SK-N-MC (cell line): ENCODE data around the gene INPP5D.
"Not testable (repeated sequence)": the region's sequence is repeated elsewhere in the genome, so short reads cannot be mapped to it uniquely, and the experiment has no call there.

ENCODE experiments used
- DNase-seq: peaks from one replicate; pipeline ENCODE4 v3.0.0-alpha.2; 2011; ENCODE audit warnings: low read depth, low spot score
- H3K27ac ChIP-seq: fragments of 200-600 bp; sonication (generic); 2 replicates; pipeline ENCODE4 v1.5.1; 2016; ENCODE audit warnings: mixed run types
- H3K36me3 ChIP-seq: fragments of 200-600 bp; sonication (generic); 2 replicates; pipeline ENCODE4 v1.6.1; 2017; ENCODE audit warnings: antibody characterized with exemption, low read length, mixed read lengths; ENCODE audit not compliant: insufficient read depth
- H3K4me3 ChIP-seq: fragments of 200-600 bp; sonication (generic); 2 replicates; pipeline ENCODE4 v1.5.1; 2016
- H3K9ac ChIP-seq: fragments of 200-600 bp; sonication (generic); 2 replicates; pipeline ENCODE4 v1.8.0; 2017; ENCODE audit warnings: mixed run types, mixed read lengths; ENCODE audit not compliant: insufficient read length
- H3K9me3 ChIP-seq: fragments of 200-600 bp; sonication (generic); 2 replicates; pipeline ENCODE4 v1.6.1; 2017; ENCODE audit warnings: low read depth, mild to moderate bottlenecking, antibody characterized with exemption, low read length, moderate library complexity, mixed read lengths
- EZH2 ChIP-seq: fragments of 200-600 bp; sonication (generic); IDR thresholded peaks from one replicate; pipeline ENCODE4 v1.6.1; 2017; ENCODE audit warnings: antibody characterized with exemption
- FOXP2 ChIP-seq: optimal IDR thresholded peaks from 2 replicates; pipeline ENCODE3; 2011; ENCODE audit warnings: mild to moderate bottlenecking, moderate library complexity; ENCODE audit not compliant: insufficient read depth; ENCODE audit errors: extremely low read length, control extremely low read depth
- POLR2AphosphoS5 ChIP-seq: IDR thresholded peaks from 2 replicates; pipeline ENCODE4 v1.6.1; 2012; ENCODE audit warnings: mild to moderate bottlenecking, low read depth, low read length, borderline replicate concordance

Gene INPP5D

DNA sequence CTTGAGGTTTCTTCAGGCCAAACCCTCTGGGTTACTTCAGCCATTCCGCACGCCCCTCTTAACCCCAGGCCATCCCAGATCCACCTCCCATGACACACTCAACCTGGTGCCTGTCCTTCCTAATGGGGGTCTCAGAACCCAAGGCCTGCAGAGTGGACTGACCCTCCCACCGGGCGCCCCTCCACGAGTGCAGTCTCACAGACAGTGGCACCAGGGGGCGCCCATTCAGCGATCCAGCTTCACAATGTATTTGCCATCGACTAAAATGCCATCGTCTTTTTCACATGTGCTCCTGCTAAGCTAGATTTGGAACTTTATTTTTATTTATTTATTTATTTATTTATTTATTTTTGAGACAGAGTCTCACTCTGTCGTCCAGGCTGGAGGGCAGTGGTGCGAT is 38.5 kb downstream of the INPP5D start:
- H3K9me3 ChIP-seq, result no peaks in the 10 kb centered on the region
- no peak overlapping the region for H3K9ac ChIP-seq
- H3K36me3 ChIP-seq, result no peaks in the 10 kb centered on the region
- no peak for TF ChIP-seq FOXP2
- no peak overlapping the region for H3K27ac ChIP-seq
- DNase-seq, result no peak
- no peak overlapping the region for H3K4me3 ChIP-seq

DNA sequence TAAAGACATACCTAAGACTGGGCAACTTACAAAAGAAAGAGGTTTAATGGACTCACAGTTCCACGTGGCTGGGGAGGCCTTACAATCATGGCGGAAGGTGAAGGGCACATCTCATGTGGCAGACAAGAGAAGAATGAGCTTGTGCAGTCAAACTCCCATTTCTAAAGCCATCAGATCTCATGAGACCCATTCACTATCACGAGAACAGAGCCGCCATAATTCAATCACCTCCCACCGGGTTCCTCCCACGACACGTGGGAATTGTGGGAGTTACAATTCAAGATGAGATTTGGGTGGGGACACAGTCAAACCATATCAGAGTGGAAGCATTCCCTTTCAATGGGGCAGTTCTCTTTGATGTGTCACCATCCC is 39.7 kb downstream of the INPP5D start:
- not testable (repeated sequence) for H3K9ac ChIP-seq, H3K9me3 ChIP-seq, H3K27ac ChIP-seq, H3K36me3 ChIP-seq, H3K4me3 ChIP-seq, DNase-seq

DNA sequence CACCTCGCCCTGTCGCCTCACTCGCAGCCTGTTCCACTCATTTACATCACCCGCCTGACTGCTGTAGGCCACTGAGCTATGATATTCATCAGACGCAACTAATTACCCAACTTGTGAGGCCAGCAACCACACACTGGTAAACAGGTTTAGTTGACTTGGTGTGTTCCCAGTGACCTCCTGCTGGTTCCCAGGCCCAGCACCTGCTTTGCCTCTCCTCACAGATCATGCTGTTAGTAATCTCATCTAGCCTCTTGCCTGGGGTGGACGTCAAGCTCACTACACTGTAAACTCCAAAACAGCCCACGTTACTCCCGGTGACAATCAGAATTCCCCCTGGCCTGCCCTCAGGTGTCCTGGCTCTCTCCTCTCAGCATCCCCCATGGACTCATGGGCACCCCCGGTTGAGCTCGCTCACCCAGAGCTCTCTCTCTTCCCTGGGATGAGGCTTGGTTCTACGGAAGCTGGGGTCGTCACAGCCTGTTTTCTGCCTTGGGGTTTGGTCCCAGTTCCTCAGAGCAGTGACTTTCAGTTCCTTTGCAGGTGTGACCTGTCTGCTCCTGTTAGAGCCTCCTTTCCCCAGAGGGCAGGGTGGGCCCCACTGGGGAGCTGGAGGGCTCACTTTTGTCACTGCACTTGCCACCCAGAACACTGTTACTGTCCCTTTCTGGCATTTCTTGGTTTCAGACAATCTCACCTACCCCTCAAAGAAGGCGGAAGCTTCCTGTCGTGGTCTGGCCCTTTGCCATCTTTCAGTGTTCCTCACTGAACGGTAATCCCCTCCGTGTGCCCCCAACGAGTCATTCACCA is 40.3 kb downstream of the INPP5D start:
- DNase-seq, result no peak
- Histone ChIP-seq H3K36me3 (no peaks in the 10 kb centered on the region), H3K9me3 (no peaks in the 10 kb centered on the region), H3K9ac (no peak overlapping the region), H3K27ac (no peak overlapping the region), H3K4me3 (no peak overlapping the region)
- TF ChIP-seq FOXP2 (no peak), EZH2 (no peak), POLR2AphosphoS5 (no peak)

DNA sequence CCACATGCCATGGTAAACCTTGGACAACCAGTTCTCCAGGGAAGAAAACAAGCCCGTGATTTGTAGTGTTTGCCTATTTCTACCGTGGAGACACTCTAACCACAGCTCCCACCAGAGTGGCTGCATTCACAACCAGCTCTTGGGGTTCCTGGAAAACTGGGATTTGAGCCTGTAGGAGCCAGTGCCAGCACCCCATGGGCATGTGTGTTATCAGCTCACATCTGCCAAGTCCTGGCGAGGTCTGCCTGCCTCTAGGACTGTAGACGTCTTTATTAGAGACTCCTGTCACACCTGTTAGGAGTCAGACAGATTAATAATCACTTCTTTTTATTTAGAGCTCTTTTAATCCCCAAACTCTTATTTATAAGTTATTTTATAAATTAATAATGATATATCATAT is 41.0 kb downstream of the INPP5D start:
- Histone ChIP-seq H3K4me3 (no peak overlapping the region), H3K36me3 (no peaks in the 10 kb centered on the region), H3K9ac (no peak overlapping the region), H3K9me3 (no peaks in the 10 kb centered on the region), H3K27ac (no peak overlapping the region)
- no peak for DNase-seq
- TF ChIP-seq FOXP2 (no peak), POLR2AphosphoS5 (no peak), EZH2 (no peak)

DNA sequence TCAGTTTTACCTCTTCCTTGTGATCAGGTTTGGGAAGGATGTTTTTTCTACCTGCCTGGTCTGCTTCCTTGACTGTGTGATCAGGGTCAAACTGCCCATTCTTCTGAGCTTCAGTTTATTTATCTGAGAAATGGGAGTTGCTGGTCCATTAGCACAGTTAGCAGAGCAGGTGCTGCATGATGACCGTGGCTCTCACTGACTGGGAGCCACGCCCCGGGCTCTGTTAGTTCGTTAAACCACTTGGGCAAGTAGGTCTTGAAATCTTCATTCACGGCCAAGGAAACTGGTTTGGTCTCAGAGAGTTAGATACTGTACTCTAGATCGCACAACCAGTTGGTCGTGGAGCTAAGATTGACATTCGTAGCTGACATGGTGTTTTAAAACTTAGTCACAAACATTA is 41.7 kb downstream of the INPP5D start:
- no peak for TF ChIP-seq POLR2AphosphoS5
- no peak for TF ChIP-seq FOXP2
- no peak for TF ChIP-seq EZH2
- Histone ChIP-seq H3K4me3 (no peak overlapping the region), H3K36me3 (no peaks in the 10 kb centered on the region), H3K9ac (no peak overlapping the region), H3K9me3 (no peaks in the 10 kb centered on the region), H3K27ac (no peak overlapping the region)
- DNase-seq, result no peak

DNA sequence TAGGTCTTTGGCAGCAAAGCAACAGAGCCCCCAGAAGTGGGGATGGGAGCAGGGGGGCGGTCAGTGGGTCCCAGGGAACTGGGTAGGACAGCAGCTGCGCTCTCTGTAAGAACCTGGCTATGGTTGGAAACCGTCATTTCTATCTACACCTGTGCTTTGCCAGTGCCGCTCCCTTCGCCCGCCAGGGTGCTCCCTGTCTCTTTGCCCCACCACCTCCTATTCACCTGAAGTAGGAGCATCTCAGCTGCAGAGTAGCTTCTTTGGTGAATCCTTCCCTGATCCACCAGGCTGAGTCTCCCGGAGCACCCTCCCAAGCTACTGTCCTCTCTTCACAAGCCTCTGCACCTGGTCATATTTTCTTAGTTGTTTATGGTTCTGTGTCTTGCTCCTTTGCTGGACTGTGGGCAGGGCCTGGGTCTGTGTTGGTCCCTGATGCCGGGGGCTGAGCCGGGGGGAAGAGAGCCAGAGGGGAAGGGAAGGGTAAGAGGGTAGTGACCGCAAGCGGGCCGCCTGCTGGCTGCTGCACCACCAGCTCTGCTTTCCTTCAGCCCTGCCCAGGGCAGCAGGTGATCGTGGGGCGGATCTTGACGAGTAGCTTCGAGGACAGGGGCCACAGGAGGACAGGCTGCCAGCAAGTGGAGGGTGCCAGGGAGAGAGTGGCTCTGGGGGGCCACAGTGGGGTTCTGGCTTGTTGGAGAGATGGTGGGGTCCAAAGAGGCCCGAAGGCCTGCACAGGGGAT is 45.2 kb downstream of the INPP5D start:
- no peaks in the 10 kb centered on the region for H3K36me3 ChIP-seq
- H3K27ac ChIP-seq, result no peak overlapping the region
- H3K4me3 ChIP-seq, result no peak overlapping the region
- no peak for DNase-seq
- TF ChIP-seq FOXP2, result no peak
- TF ChIP-seq EZH2, result no peak
- TF ChIP-seq POLR2AphosphoS5, result no peak
- H3K9me3 ChIP-seq, result no peaks in the 10 kb centered on the region
- no peak overlapping the region for H3K9ac ChIP-seq

DNA sequence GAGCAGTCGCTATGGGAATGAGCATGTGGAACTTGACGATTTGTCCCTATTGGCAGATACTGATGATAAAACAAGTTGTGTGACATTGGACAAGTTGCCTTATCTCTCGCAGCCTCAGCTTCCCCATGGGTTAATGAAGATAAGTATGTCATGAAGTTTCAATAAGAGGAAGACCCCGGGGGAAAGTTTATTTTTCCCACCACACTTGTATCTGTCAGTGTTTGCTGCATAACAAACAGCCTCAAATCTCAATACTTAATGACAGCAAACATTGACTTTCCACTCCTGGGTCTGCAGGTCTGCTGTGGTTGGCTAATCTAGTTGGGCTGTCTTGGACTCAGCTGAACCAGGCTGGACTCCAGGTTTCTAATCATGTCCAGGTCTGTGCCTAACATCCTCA is 45.8 kb downstream of the INPP5D start:
- DNase-seq, result no peak
- H3K4me3 ChIP-seq, result no peak overlapping the region
- H3K27ac ChIP-seq, result no peak overlapping the region
- no peaks in the 10 kb centered on the region for H3K36me3 ChIP-seq
- no peak overlapping the region for H3K9ac ChIP-seq
- TF ChIP-seq EZH2 (no peak), FOXP2 (no peak), POLR2AphosphoS5 (no peak)
- H3K9me3 ChIP-seq, result no peaks in the 10 kb centered on the region

DNA sequence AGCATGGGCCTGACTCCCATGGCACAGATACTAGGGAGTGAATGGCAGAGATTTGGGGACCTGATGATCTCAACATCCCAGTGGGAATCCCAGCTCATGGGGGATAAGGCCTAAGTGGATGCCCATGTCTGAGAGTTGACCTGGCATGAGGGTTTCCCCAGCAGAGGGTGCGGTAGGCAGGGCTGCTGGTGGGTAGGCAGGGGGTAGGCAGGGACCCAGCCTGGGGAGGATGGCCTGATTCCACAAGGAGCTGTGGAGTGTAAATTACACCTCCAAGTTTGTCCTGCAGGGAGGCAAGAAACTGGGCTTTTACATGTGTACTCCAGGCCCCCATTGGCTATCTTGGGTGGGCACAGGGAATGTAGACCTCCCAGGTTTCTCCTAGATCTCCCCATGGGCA is 46.9 kb downstream of the INPP5D start:
- H3K36me3 ChIP-seq, result no peaks in the 10 kb centered on the region
- no peak for DNase-seq
- no peak overlapping the region for H3K4me3 ChIP-seq
- H3K9me3 ChIP-seq, result no peaks in the 10 kb centered on the region
- H3K9ac ChIP-seq, result no peak overlapping the region
- TF ChIP-seq POLR2AphosphoS5 (no peak), EZH2 (no peak), FOXP2 (no peak)
- no peak overlapping the region for H3K27ac ChIP-seq
